Fibroblast of pulmonary artery (primary cell): ENCODE measurements around the gene KIAA1958.
"Not testable (repeated sequence)": the region's sequence is repeated elsewhere in the genome, so short reads cannot be mapped to it uniquely, and the experiment has no call there.

Experiments used
- DNase-seq: peaks from one replicate; pipeline ENCODE4 v3.0.0-alpha.2; 2010; ENCODE audit warnings: low read depth
- H3K4me3 ChIP-seq: replicated peaks from 2 replicates; pipeline ENCODE4 v1.5.1; 2011; ENCODE audit warnings: low read depth, mild to moderate bottlenecking, control low read depth, low read length, moderate library complexity
- CTCF ChIP-seq: IDR thresholded peaks from 2 replicates; pipeline ENCODE4 v1.5.1; 2011; ENCODE audit warnings: mild to moderate bottlenecking, control low read depth, low read length, inconsistent platforms; ENCODE audit errors: missing control alignments

Gene KIAA1958

GRCh38 chr9:112572416-112572815 is 85.8 kb downstream of the KIAA1958 start:
- no peak overlapping the region for H3K4me3 ChIP-seq
- no peak for DNase-seq
- no peak for TF ChIP-seq CTCF

GRCh38 chr9:112574008-112574407 is 87.4 kb downstream of the KIAA1958 start:
- DNase-seq, result no peak
- no peak overlapping the region for H3K4me3 ChIP-seq
- no peak for TF ChIP-seq CTCF

- no peak for DNase-seq
- no peak for TF ChIP-seq CTCF
- no peak overlapping the region for H3K4me3 ChIP-seq
Observed at GRCh38 chr9:112575107-112575506, 88.5 kb downstream of the KIAA1958 start.

- TF ChIP-seq CTCF, result no peak
- no peak for DNase-seq
Observed at GRCh38 chr9:112581469-112582176, 95.0 kb downstream of the KIAA1958 start.

GRCh38 chr9:112582371-112583262 is 96.0 kb downstream of the KIAA1958 start:
- TF ChIP-seq CTCF, result no peak
- no peak for DNase-seq
- no peak overlapping the region for H3K4me3 ChIP-seq

More at GRCh38 chr9:112581469-112582176, 95.0 kb downstream of the KIAA1958 start:
- H3K4me3 ChIP-seq, result no peak overlapping the region

GRCh38 chr9:112586599-112587155 is 100.0 kb downstream of the KIAA1958 start:
- no peak for TF ChIP-seq CTCF
- H3K4me3 ChIP-seq, result no peak overlapping the region
- DNase-seq, result no peak

GRCh38 chr9:112591875-112592274 is 105.2 kb downstream of the KIAA1958 start:
- not testable (repeated sequence) for H3K4me3 ChIP-seq, DNase-seq
